Mesenchymal stem cell (in vitro differentiated cells and primary cell): ENCODE measurements around the gene DAB1.

Experiments used
- DNase-seq: peaks from one replicate; pipeline ENCODE4 v3.0.0-alpha.2; 2013
- H2AFZ ChIP-seq: one replicate; pipeline ENCODE4 v1.6.1; 2013; ENCODE audit warnings: low read depth, mild to moderate bottlenecking, control low read depth, inconsistent platforms, low read length, moderate library complexity
- H2AK5ac ChIP-seq: 2 replicates; pipeline ENCODE4 v1.6.1; 2013; ENCODE audit warnings: low read length, moderate library complexity, mild to moderate bottlenecking, inconsistent platforms; ENCODE audit not compliant: severe bottlenecking
- H2BK120ac ChIP-seq: one replicate; pipeline ENCODE4 v1.6.1; 2013; ENCODE audit warnings: low read depth, mild to moderate bottlenecking, inconsistent platforms, low read length, moderate library complexity
- H2BK12ac ChIP-seq, 2 experiments: one replicate each; pipeline ENCODE4 v1.6.1; 2013; ENCODE audit warnings: inconsistent platforms in 2 of 2, low read length in 2 of 2, mild to moderate bottlenecking in 2 of 2, moderate library complexity in 2 of 2, control low read depth in 1 of 2
- H2BK15ac ChIP-seq: one replicate; pipeline ENCODE4 v1.6.1; 2013; ENCODE audit warnings: mild to moderate bottlenecking, low read depth, inconsistent platforms; ENCODE audit not compliant: poor library complexity, severe bottlenecking
- H2BK5ac ChIP-seq: 2 replicates; pipeline ENCODE4 v1.6.1; 2013; ENCODE audit warnings: low read depth, mild to moderate bottlenecking, low read length, control low read depth, inconsistent platforms; ENCODE audit not compliant: poor library complexity, severe bottlenecking
- H3K14ac ChIP-seq, 2 experiments: one replicate each; pipeline ENCODE4 v1.6.1; 2013; ENCODE audit warnings: inconsistent platforms in 2 of 2, low read length in 2 of 2, control low read depth in 1 of 2, mild to moderate bottlenecking in 1 of 2, moderate library complexity in 1 of 2
- H3K18ac ChIP-seq, 2 experiments: one replicate each; pipeline ENCODE4 v1.6.1; 2013; ENCODE audit warnings: inconsistent platforms in 2 of 2, low read length in 2 of 2, control low read depth in 1 of 2, low read depth in 1 of 2, mild to moderate bottlenecking in 1 of 2
- H3K23ac ChIP-seq, 2 experiments: one replicate each; pipeline ENCODE4 v1.6.1; 2013; ENCODE audit warnings: inconsistent platforms in 2 of 2, low read length in 2 of 2, mild to moderate bottlenecking in 2 of 2, moderate library complexity in 2 of 2, control low read depth in 1 of 2
- H3K27ac ChIP-seq: 2 replicates; pipeline ENCODE4 v1.5.1; 2013; ENCODE audit warnings: mild to moderate bottlenecking, moderate library complexity, low read length, control low read depth, inconsistent platforms; ENCODE audit not compliant: poor library complexity, severe bottlenecking
- H3K27me3 ChIP-seq, 2 experiments: 2 replicates each; pipeline versions ENCODE4 v1.6.1 to v1.7.0; 2013; ENCODE audit warnings: low read length in 2 of 2, mild to moderate bottlenecking in 2 of 2, moderate library complexity in 2 of 2, control low read depth in 1 of 2, inconsistent platforms in 1 of 2; ENCODE audit not compliant: control insufficient read depth in 1 of 2, insufficient read depth in 1 of 2
- H3K36me3 ChIP-seq, 2 experiments: 2 replicates each; pipeline versions ENCODE4 v1.6.1 to v1.7.0; 2013; ENCODE audit warnings: low read length in 2 of 2, control low read depth in 1 of 2, inconsistent platforms in 1 of 2, low read depth in 1 of 2, mild to moderate bottlenecking in 1 of 2; ENCODE audit not compliant: insufficient read depth in 2 of 2, control insufficient read depth in 1 of 2
- H3K4ac ChIP-seq, 2 experiments: one replicate each; pipeline ENCODE4 v1.6.1; 2013; ENCODE audit warnings: inconsistent platforms in 2 of 2, low read length in 2 of 2, mild to moderate bottlenecking in 2 of 2, moderate library complexity in 2 of 2, control low read depth in 1 of 2, low read depth in 1 of 2
- H3K4me1 ChIP-seq: 2 replicates; pipeline ENCODE4 v1.6.1; 2013; ENCODE audit warnings: low read depth, low read length, control low read depth; ENCODE audit not compliant: control insufficient read depth, insufficient read depth
- H3K4me2 ChIP-seq: 2 replicates; pipeline ENCODE4 v1.6.1; 2013; ENCODE audit warnings: low read length, mild to moderate bottlenecking, inconsistent platforms; ENCODE audit not compliant: poor library complexity, severe bottlenecking
- H3K4me3 ChIP-seq, 2 experiments: 2 replicates each; pipeline versions ENCODE4 v1.5.1 to v1.7.0; 2013; ENCODE audit warnings: low read length in 2 of 2, mild to moderate bottlenecking in 2 of 2, control low read depth in 1 of 2, low read depth in 1 of 2; ENCODE audit not compliant: insufficient read depth in 1 of 2
- H3K79me1 ChIP-seq: replicated peaks from 2 replicates; pipeline ENCODE4 v1.6.1; 2013; ENCODE audit warnings: mild to moderate bottlenecking, control low read depth, low read length, inconsistent platforms; ENCODE audit not compliant: poor library complexity, severe bottlenecking
- H3K9ac ChIP-seq: 2 replicates; pipeline ENCODE4 v1.7.0; 2013; ENCODE audit warnings: mild to moderate bottlenecking, low read length, moderate library complexity
- H3K9me3 ChIP-seq: 2 replicates; pipeline ENCODE4 v1.7.0; 2013; ENCODE audit warnings: mild to moderate bottlenecking, low read length; ENCODE audit not compliant: control insufficient read depth
- H4K8ac ChIP-seq: one replicate; pipeline ENCODE4 v1.6.1; 2013; ENCODE audit warnings: inconsistent platforms, mild to moderate bottlenecking, low read length, moderate library complexity
- H4K91ac ChIP-seq: one replicate; pipeline ENCODE4 v1.6.1; 2013; ENCODE audit warnings: mild to moderate bottlenecking, low read length, inconsistent platforms
- WGBS: methylation state at CpG from one replicate; pipeline ENCODE4 v1.1.7; 2013; ENCODE audit warnings: mixed read lengths; 5-methylcytosine and 5-hydroxymethylcytosine counted together

DAB1 gene

GRCh38 chr1:57061369-57061768, 362.5 kb downstream of the DAB1 start:
- H2BK12ac ChIP-seq = no peak overlapping the region
- H3K23ac ChIP-seq = no peak overlapping the region
- H3K27ac ChIP-seq = no peak overlapping the region
- no peaks in the 10 kb centered on the region for H3K9me3 ChIP-seq
- H4K8ac ChIP-seq = no peak overlapping the region
- H3K9ac ChIP-seq = no peak overlapping the region
- DNase-seq = no peak
- no peaks in the 10 kb centered on the region for H3K27me3 ChIP-seq
- 79% methylated on average over 1 of the region's 1 CpG for WGBS
- no peak overlapping the region for H2BK15ac ChIP-seq
- H3K4ac ChIP-seq = no peak overlapping the region
- no peak overlapping the region for H2BK120ac ChIP-seq
- H2AFZ ChIP-seq = no peak overlapping the region
- no peaks in the 10 kb centered on the region for H3K4me1 ChIP-seq
- H2BK5ac ChIP-seq = no peak overlapping the region
- no peaks in the 10 kb centered on the region for H3K79me1 ChIP-seq
- H2AK5ac ChIP-seq = no peak overlapping the region
- no peaks in the 10 kb centered on the region for H3K36me3 ChIP-seq
- H3K4me2 ChIP-seq = no peak overlapping the region
- H3K4me3 ChIP-seq = no peak overlapping the region
- H4K91ac ChIP-seq = no peak overlapping the region
- H3K18ac ChIP-seq = no peak overlapping the region
- H3K14ac ChIP-seq = no peak overlapping the region

- H3K14ac ChIP-seq = no peak overlapping the region
- no peak overlapping the region for H4K8ac ChIP-seq
- no peak overlapping the region for H3K4me2 ChIP-seq
- no peak overlapping the region for H3K18ac ChIP-seq
- no peak overlapping the region for H2BK15ac ChIP-seq
- no peak overlapping the region for H2BK120ac ChIP-seq
- H3K36me3 ChIP-seq = no peaks in the 10 kb centered on the region
- WGBS = 67% methylated on average over 3 of the region's 3 CpGs
- no peak overlapping the region for H2AK5ac ChIP-seq
- no peak overlapping the region for H4K91ac ChIP-seq
- no peak overlapping the region for H2BK12ac ChIP-seq
- no peaks in the 10 kb centered on the region for H3K27me3 ChIP-seq
- no peak overlapping the region for H3K23ac ChIP-seq
- H2AFZ ChIP-seq = no peak overlapping the region
- DNase-seq = no peak
- H3K79me1 ChIP-seq = no peaks in the 10 kb centered on the region
- no peak overlapping the region for H3K27ac ChIP-seq
- no peak overlapping the region for H3K4ac ChIP-seq
- no peaks in the 10 kb centered on the region for H3K4me1 ChIP-seq
- H2BK5ac ChIP-seq = no peak overlapping the region
- no peak overlapping the region for H3K9ac ChIP-seq
- no peak overlapping the region for H3K4me3 ChIP-seq
- H3K9me3 ChIP-seq = no peaks in the 10 kb centered on the region
Observed at GRCh38 chr1:57060451-57060850, 363.4 kb downstream of the DAB1 start.

- Histone ChIP-seq H3K4ac (no peak overlapping the region), H4K91ac (no peak overlapping the region), H3K4me3 (no peak overlapping the region), H2BK5ac (no peak overlapping the region), H3K27me3 (no peaks in the 10 kb centered on the region), H3K9me3 (no peaks in the 10 kb centered on the region), H2BK120ac (no peak overlapping the region), H3K4me1 (no peaks in the 10 kb centered on the region), H3K14ac (no peak overlapping the region), H3K36me3 (no peaks in the 10 kb centered on the region), H2AK5ac (no peak overlapping the region), H2BK15ac (no peak overlapping the region), H3K18ac (no peak overlapping the region), H3K9ac (no peak overlapping the region), H4K8ac (no peak overlapping the region), H2AFZ (no peak overlapping the region), H3K4me2 (no peak overlapping the region), H2BK12ac (no peak overlapping the region), H3K27ac (no peak overlapping the region), H3K23ac (no peak overlapping the region), H3K79me1 (no peaks in the 10 kb centered on the region)
- WGBS = 88% methylated on average over 5 of the region's 6 CpGs
- DNase-seq = no peak
Observed at GRCh38 chr1:57058652-57059501, 365.0 kb downstream of the DAB1 start.

- H2AK5ac ChIP-seq = no peak overlapping the region
- no peak overlapping the region for H4K91ac ChIP-seq
- H2BK12ac ChIP-seq = no peak overlapping the region
- H2BK120ac ChIP-seq = no peak overlapping the region
- no peak for DNase-seq
- no peak overlapping the region for H3K4ac ChIP-seq
- no peak overlapping the region for H3K27ac ChIP-seq
- no peaks in the 10 kb centered on the region for H3K9me3 ChIP-seq
- H2BK5ac ChIP-seq = no peak overlapping the region
- no peak overlapping the region for H3K14ac ChIP-seq
- H3K4me3 ChIP-seq = no peak overlapping the region
- H3K4me2 ChIP-seq = no peak overlapping the region
- peaks cover 0 to 4% of the 10 kb centered on the region in 2 experiments for H3K27me3 ChIP-seq
- H3K36me3 ChIP-seq = no peaks in the 10 kb centered on the region
- no peaks in the 10 kb centered on the region for H3K4me1 ChIP-seq
- H4K8ac ChIP-seq = no peak overlapping the region
- H3K79me1 ChIP-seq = no peaks in the 10 kb centered on the region
- H3K23ac ChIP-seq = no peak overlapping the region
- no peak overlapping the region for H3K9ac ChIP-seq
- WGBS = 86% methylated on average over 7 of the region's 9 CpGs
- no peak overlapping the region for H2AFZ ChIP-seq
- no peak overlapping the region for H3K18ac ChIP-seq
- no peak overlapping the region for H2BK15ac ChIP-seq
Observed at GRCh38 chr1:57048856-57049255, 375.0 kb downstream of the DAB1 start.
